Endothelial cell of umbilical vein (primary cell): ENCODE measurements around the gene CDC42BPB. TPM values are rescaled to one million over a fixed set of nuclear protein-coding genes. Genes with fewer than 3 reads are reported as not detected.

Source experiments
- BruUV-seq: library from RNA; stranded (reverse); fragments of 400-500 nt; replicated peaks from 2 replicates; lab custom pipeline; 2021; lab: Mats Ljungman, UMichigan
- CTCF ChIA-PET: fragments of 300-600, 350-600 bp; sonication (Branson Sonifier 250); formaldehyde crosslinking; loops from one replicate; lab custom pipeline; 2021; ENCODE audit warnings: antibody characterized with exemption, inconsistent platforms; lab: Charles Lee
- POLR2A ChIA-PET: fragments of 300-600, 350-600 bp; sonication (Branson Sonifier 250); formaldehyde crosslinking; loops from one replicate; lab custom pipeline; 2021; ENCODE audit warnings: antibody characterized with exemption, inconsistent platforms; lab: Charles Lee
- DNase-seq: peaks from one replicate; pipeline ENCODE4 v3.0.0-alpha.2; 2011; ENCODE audit warnings: low read depth, low spot score
- FAIRE-seq: peaks from 2 replicates; lab custom pipeline; 2011; peaks lifted over from hg19 to GRCh38; lab: Jason Lieb, UNC
- H2AFZ ChIP-seq: 2 replicates; pipeline ENCODE4 v1.6.0; 2012; ENCODE audit warnings: low read depth, low read length, control low read depth, inconsistent platforms
- H3K27ac ChIP-seq: 2 replicates; pipeline ENCODE4 v1.5.1; 2011; ENCODE audit warnings: low read depth, mild to moderate bottlenecking, control low read depth, low read length, moderate library complexity; ENCODE audit not compliant: insufficient read depth
- H3K27me3 ChIP-seq, 2 experiments: 2 replicates each; pipeline versions ENCODE4 v1.6.0 to v1.6.1; 2011; ENCODE audit warnings: low read length in 2 of 2, mixed read lengths in 1 of 2; ENCODE audit not compliant: control insufficient read depth in 2 of 2, insufficient read depth in 2 of 2
- H3K36me3 ChIP-seq, 2 experiments: 2 replicates in 1 of 2; 3 replicates in 1 of 2; pipeline ENCODE4 v1.5.1; 2011; ENCODE audit warnings: low read length in 2 of 2, mild to moderate bottlenecking in 1 of 2, moderate library complexity in 1 of 2; ENCODE audit not compliant: control insufficient read depth in 2 of 2, insufficient read depth in 2 of 2; ENCODE audit errors: extremely low read depth in 1 of 2
- H3K4me1 ChIP-seq: 3 replicates; pipeline ENCODE4 v1.5.1; 2011; ENCODE audit warnings: mild to moderate bottlenecking, low read length; ENCODE audit not compliant: control insufficient read depth, insufficient read depth; ENCODE audit errors: extremely low read depth
- H3K4me2 ChIP-seq: 2 replicates; pipeline ENCODE4 v1.6.1; 2011; ENCODE audit warnings: low read length, control low read depth, mixed read lengths; ENCODE audit not compliant: insufficient read depth
- H3K4me3 ChIP-seq, 3 experiments: fragments of 200-600 bp in 1 of 3; sonication (generic), shearing (Covaris generic) in 1 of 3; replicated peaks in 1 of 3; 2 replicates each; pipeline ENCODE4 v1.5.1; 2011 to 2016; ENCODE audit warnings: control low read depth in 3 of 3, low read length in 3 of 3, mild to moderate bottlenecking in 2 of 3, inconsistent platforms in 1 of 3, low read depth in 1 of 3, moderate library complexity in 1 of 3; ENCODE audit not compliant: insufficient read depth in 1 of 3
- H3K79me2 ChIP-seq: 2 replicates; pipeline ENCODE4 v1.6.0; 2012; ENCODE audit warnings: low read length, inconsistent platforms; ENCODE audit not compliant: control insufficient read depth, insufficient read depth
- H3K9ac ChIP-seq: replicated peaks from 2 replicates; pipeline ENCODE3; 2011; ENCODE audit warnings: low read length, control low read depth; ENCODE audit not compliant: insufficient read depth; ENCODE audit errors: extremely low read depth
- H3K9me1 ChIP-seq: replicated peaks from 3 replicates; pipeline ENCODE4 v1.6.0; 2011; ENCODE audit warnings: mild to moderate bottlenecking, low read length; ENCODE audit not compliant: control insufficient read depth, insufficient read depth; ENCODE audit errors: extremely low read depth
- H3K9me3 ChIP-seq: replicated peaks from 2 replicates; pipeline ENCODE4 v1.5.1; 2012; ENCODE audit warnings: low read length, inconsistent platforms; ENCODE audit not compliant: control insufficient read depth, insufficient read depth
- H4K20me1 ChIP-seq: replicated peaks from 2 replicates; pipeline ENCODE3; 2011; ENCODE audit warnings: mild to moderate bottlenecking, low read length; ENCODE audit not compliant: control insufficient read depth, insufficient read depth; ENCODE audit errors: extremely low read depth
- EZH2 ChIP-seq: IDR thresholded peaks from 2 replicates; pipeline ENCODE4 v1.6.1; 2012; ENCODE audit warnings: borderline replicate concordance, low read depth, mild to moderate bottlenecking, moderate library complexity, low read length, inconsistent platforms; ENCODE audit not compliant: severe bottlenecking
- FOS ChIP-seq: IDR thresholded peaks from 2 replicates; pipeline ENCODE4 v1.6.1; 2011; ENCODE audit warnings: mild to moderate bottlenecking, low read length, moderate library complexity, borderline replicate concordance; ENCODE audit not compliant: insufficient read depth
- GATA2 ChIP-seq: IDR thresholded peaks from 2 replicates; pipeline ENCODE4 v1.7.0; 2011; ENCODE audit warnings: low read depth, mild to moderate bottlenecking, moderate library complexity, mixed read lengths, low read length; ENCODE audit not compliant: insufficient read length, insufficient read depth
- JUN ChIP-seq: IDR thresholded peaks from 2 replicates; pipeline ENCODE4 v1.6.1; 2011; ENCODE audit warnings: borderline replicate concordance, low read depth; ENCODE audit not compliant: insufficient read length, insufficient read depth
- MAX ChIP-seq: IDR thresholded peaks from 2 replicates; pipeline ENCODE4 v1.6.1; 2011; ENCODE audit not compliant: insufficient read depth, insufficient read length
- MYC ChIP-seq: IDR thresholded peaks from one replicate; pipeline ENCODE4 v1.6.1; 2011; ENCODE audit warnings: mild to moderate bottlenecking, low read depth, low read length
- POLR2A ChIP-seq: IDR thresholded peaks from 2 replicates; pipeline ENCODE4 v1.6.1; 2012; ENCODE audit warnings: low read depth, mild to moderate bottlenecking, control low read depth, low read length
- POLR2AphosphoS5 ChIP-seq: IDR thresholded peaks from 2 replicates; pipeline ENCODE4 v1.6.1; 2012; ENCODE audit warnings: low read depth, mild to moderate bottlenecking, control low read depth, low read length, moderate library complexity; ENCODE audit not compliant: insufficient read depth
- dilution Hi-C: fragments of 300-500 bp; cut with MboI; formaldehyde crosslinking; loops from one replicate; pipeline ENCODE4 v1.15.0; 2019; ENCODE audit warnings: low sequenced_read_pairs; ENCODE audit not compliant: extremely low pct_ligation_motif_present
- intact Hi-C: fragments of 100-400 bp; cut with micrococcal nuclease; formaldehyde crosslinking; loops from one replicate; pipeline ENCODE4 v1.10.0; 2022
- polyA plus RNA-seq, 4 experiments: library from polyadenylated mRNA; depleted of rRNA in 3 of 4; stranded (reverse) in 3 of 4; unstranded in 1 of 4; fragments of >200 nt; gene quantifications; 2 replicates each; pipeline versions ENCODE4 v1.2.1 to v1.2.3, GENCODE V29; 2011 to 2012; ENCODE audit warnings: missing spikeins in 1 of 4
- total RNA-seq: library from RNA; stranded (reverse); gene quantifications from 2 replicates; pipeline ENCODE4 v1.2.3, GENCODE V29; 2021
- TF ChIP-seq, protein P1 (sequence below), 2 donors: IDR thresholded peaks; 1 replicate in 1 of 2; 2 replicates in 1 of 2; pipeline ENCODE4 v1.5.1; 2011; ENCODE audit warnings: low read length in 2 of 2, mild to moderate bottlenecking in 2 of 2, moderate library complexity in 2 of 2, control low read depth in 1 of 2, inconsistent platforms in 1 of 2, low read depth in 1 of 2; ENCODE audit not compliant: insufficient read depth in 1 of 2; ENCODE audit errors: extremely low read depth in 1 of 2

CDC42BPB gene
- total and polyA plus RNA-seq, 2 donors (not counting 3 experiments of a cell fraction or from before 2014, with no cell fraction given) = 82.6 to 131 TPM

DNA sequence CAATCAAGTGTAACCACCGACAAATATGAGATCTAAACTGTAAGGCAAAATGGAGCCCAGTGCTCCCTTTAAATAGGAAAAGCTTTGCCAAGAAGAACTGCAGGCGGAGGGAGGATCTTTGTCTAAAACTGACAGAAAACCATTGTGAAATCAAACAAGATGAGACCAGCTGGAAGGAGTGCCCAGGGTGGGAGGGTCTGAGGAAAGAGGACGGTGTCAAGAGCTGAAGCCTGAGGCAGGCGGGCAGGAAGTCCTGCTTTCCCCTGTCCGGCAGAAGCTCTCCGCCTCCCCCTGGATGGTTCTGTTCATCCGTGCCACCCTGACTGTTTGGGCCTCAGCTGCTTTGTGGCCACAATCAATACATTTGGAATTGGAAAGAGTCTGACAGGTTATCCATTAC is 37.5 kb downstream of the CDC42BPB start:
- no peaks in the 10 kb centered on the region for H3K9me3 ChIP-seq
- ChIA-PET CTCF (interaction anchor here (1.3 to 1.7 kb wide), 2 partner anchors 8 to 15 kb away, joined by 3 to 9 read pairs; no protein-coding TSS in a partner anchor), POLR2A (no interaction called here)
- FAIRE-seq (no peak), DNase-seq (no peak)
- intact Hi-C loops (no loop called here), dilution Hi-C loops (no loop called here)
- H2AFZ ChIP-seq = no peak overlapping the region
- H3K9ac ChIP-seq = no peak overlapping the region
- H3K27me3 ChIP-seq = no peaks in the 10 kb centered on the region
- no peak for TF ChIP-seq JUN
- no peaks in the 10 kb centered on the region for H3K9me1 ChIP-seq
- H3K79me2 ChIP-seq = peaks cover 89% of the 10 kb centered on the region
- no peak overlapping the region for H3K27ac ChIP-seq
- peaks cover 0 to 3% of the 10 kb centered on the region in 2 experiments for H3K36me3 ChIP-seq
- no peaks in the 10 kb centered on the region for H4K20me1 ChIP-seq
- BruUV-seq = no TSS peak
- peaks cover 42% of the 10 kb centered on the region for H3K4me1 ChIP-seq
- no peak overlapping the region for H3K4me2 ChIP-seq
- H3K4me3 ChIP-seq = no peak overlapping the region

DNA sequence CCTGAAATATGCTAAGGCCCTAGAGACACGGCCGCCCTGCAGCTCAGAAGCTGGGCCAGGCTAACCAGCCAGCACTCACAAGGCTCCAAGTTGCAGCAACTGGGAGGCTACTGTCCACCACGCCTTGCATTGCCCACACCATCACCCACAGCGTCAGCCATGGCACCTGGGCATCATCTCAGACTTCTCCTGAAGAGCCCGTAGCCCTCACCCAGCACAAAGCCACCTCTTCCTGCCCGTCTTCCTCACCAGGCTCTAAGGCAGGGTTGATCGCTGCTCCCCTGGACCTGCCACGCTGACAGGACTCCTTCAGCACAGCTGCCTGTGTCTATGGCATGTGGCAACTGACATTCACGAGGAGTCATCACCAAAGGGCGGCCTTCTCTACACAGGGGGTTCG is 38.1 kb downstream of the CDC42BPB start:
- CTCF ChIA-PET = interaction anchor here (1.3 to 1.7 kb wide), 2 partner anchors 8 to 15 kb away, joined by 3 to 9 read pairs; no protein-coding TSS in a partner anchor
- H3K27me3 ChIP-seq = no peaks in the 10 kb centered on the region

More for the DNA sequence above, 38.1 kb downstream of the CDC42BPB start:
- intact Hi-C loops (no loop called here), dilution Hi-C loops (no loop called here)
- Histone ChIP-seq H3K27ac (no peak overlapping the region), H3K79me2 (peaks cover 89% of the 10 kb centered on the region), H4K20me1 (no peaks in the 10 kb centered on the region), H2AFZ (no peak overlapping the region), H3K9ac (no peak overlapping the region), H3K9me1 (no peaks in the 10 kb centered on the region), H3K4me1 (peaks cover 41% of the 10 kb centered on the region), H3K9me3 (no peaks in the 10 kb centered on the region), H3K36me3 (peaks cover 0 to 3% of the 10 kb centered on the region in 2 experiments), H3K4me2 (no peak overlapping the region), H3K4me3 (no peak overlapping the region)
- no peak for DNase-seq
- TF ChIP-seq POLR2A (no peak), MAX (no peak), JUN (no peak), GATA2 (no peak), MYC (no peak), POLR2AphosphoS5 (no peak), EZH2 (no peak), FOS (no peak)
- TF ChIP-seq, protein P1, sequence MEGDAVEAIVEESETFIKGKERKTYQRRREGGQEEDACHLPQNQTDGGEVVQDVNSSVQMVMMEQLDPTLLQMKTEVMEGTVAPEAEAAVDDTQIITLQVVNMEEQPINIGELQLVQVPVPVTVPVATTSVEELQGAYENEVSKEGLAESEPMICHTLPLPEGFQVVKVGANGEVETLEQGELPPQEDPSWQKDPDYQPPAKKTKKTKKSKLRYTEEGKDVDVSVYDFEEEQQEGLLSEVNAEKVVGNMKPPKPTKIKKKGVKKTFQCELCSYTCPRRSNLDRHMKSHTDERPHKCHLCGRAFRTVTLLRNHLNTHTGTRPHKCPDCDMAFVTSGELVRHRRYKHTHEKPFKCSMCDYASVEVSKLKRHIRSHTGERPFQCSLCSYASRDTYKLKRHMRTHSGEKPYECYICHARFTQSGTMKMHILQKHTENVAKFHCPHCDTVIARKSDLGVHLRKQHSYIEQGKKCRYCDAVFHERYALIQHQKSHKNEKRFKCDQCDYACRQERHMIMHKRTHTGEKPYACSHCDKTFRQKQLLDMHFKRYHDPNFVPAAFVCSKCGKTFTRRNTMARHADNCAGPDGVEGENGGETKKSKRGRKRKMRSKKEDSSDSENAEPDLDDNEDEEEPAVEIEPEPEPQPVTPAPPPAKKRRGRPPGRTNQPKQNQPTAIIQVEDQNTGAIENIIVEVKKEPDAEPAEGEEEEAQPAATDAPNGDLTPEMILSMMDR (IDR thresholded peaks at IDR 0.05; ENCODE audit: extremely low read depth in 1 of 2, insufficient read depth in 1 of 2, low read depth in 1 of 2, low read length in 2 of 2) = no peak
- no peak for FAIRE-seq
- POLR2A ChIA-PET = no interaction called here
- BruUV-seq = no TSS peak
